ENCODE results near the gene CPVL. TPM values are rescaled to one million over a fixed set of nuclear protein-coding genes. Genes with fewer than 3 reads are reported as not detected.

CPVL gene
- total and polyA plus RNA-seq, 4 donors, result 16.6 to 34.8 (median 17.6) TPM

GRCh38 chr7:29040579-29040925, 105.8 kb downstream of the CPVL start:
- ATAC-seq (ENCODE audit: insufficient read depth, low FRiP score) (no peak), DNase-seq (no peak)
- no peak overlapping the region for H3K9ac ChIP-seq (ENCODE audit: insufficient read depth in 1 of 2, low read length in 2 of 2)
- H3K4me1 ChIP-seq (ENCODE audit: control insufficient read depth in 5 of 5, insufficient read depth in 5 of 5, low read length in 5 of 5), result peaks cover 0 to 42% (median 13%) of the 10 kb centered on the region in 5 donors
- H3K9me3 ChIP-seq (ENCODE audit: control insufficient read depth in 4 of 4, insufficient read depth in 3 of 4, low read length in 3 of 4), result no peaks in the 10 kb centered on the region
- H3K4me3 ChIP-seq, result no peak overlapping the region
- no peaks in the 10 kb centered on the region for H3K27me3 ChIP-seq (ENCODE audit: control insufficient read depth in 3 of 3, insufficient read depth in 3 of 3, low read length in 2 of 3)
- 57 to 70% methylated on average over 2 of the region's 2 CpGs for WGBS, 2 donors
- no peaks in the 10 kb centered on the region for H3K36me3 ChIP-seq (ENCODE audit: control insufficient read depth in 4 of 4, insufficient read depth in 4 of 4, low read length in 4 of 4)
- H3K27ac ChIP-seq (ENCODE audit: low read depth in 1 of 2, low read length in 1 of 2), result no peak overlapping the region
- no peak for TF ChIP-seq CTCF (IDR thresholded peaks at IDR 0.05; ENCODE audit: control extremely low read depth, extremely low read depth)

GRCh38 chr7:29039821-29040578, 106.3 kb downstream of the CPVL start:
- no peak for TF ChIP-seq CTCF (IDR thresholded peaks at IDR 0.05; ENCODE audit: control extremely low read depth, extremely low read depth)
- Histone ChIP-seq H3K4me3 (no peak overlapping the region), H3K27ac (ENCODE audit: low read depth in 1 of 2, low read length in 1 of 2) (no peak overlapping the region), H3K9ac (ENCODE audit: insufficient read depth in 1 of 2, low read length in 2 of 2) (no peak overlapping the region), H3K36me3 (ENCODE audit: control insufficient read depth in 4 of 4, insufficient read depth in 4 of 4, low read length in 4 of 4) (no peaks in the 10 kb centered on the region), H3K4me1 (ENCODE audit: control insufficient read depth in 5 of 5, insufficient read depth in 5 of 5, low read length in 5 of 5) (peaks cover 0 to 37% (median 13%) of the 10 kb centered on the region in 5 donors), H3K9me3 (ENCODE audit: control insufficient read depth in 4 of 4, insufficient read depth in 3 of 4, low read length in 3 of 4) (no peaks in the 10 kb centered on the region), H3K27me3 (ENCODE audit: control insufficient read depth in 3 of 3, insufficient read depth in 3 of 3, low read length in 2 of 3) (no peaks in the 10 kb centered on the region)
- DNase-seq (no peak), ATAC-seq (ENCODE audit: insufficient read depth, low FRiP score) (no peak)
- 62 to 76% methylated on average over 2 of the region's 2 CpGs for WGBS, 2 donors

GRCh38 chr7:29038463-29038862, 107.9 kb downstream of the CPVL start:
- no peak for TF ChIP-seq CTCF (IDR thresholded peaks at IDR 0.05; ENCODE audit: control extremely low read depth, extremely low read depth)
- ATAC-seq (ENCODE audit: insufficient read depth, low FRiP score), result no peak
- Histone ChIP-seq H3K9ac (ENCODE audit: insufficient read depth in 1 of 2, low read length in 2 of 2) (no peak overlapping the region), H3K27me3 (ENCODE audit: control insufficient read depth in 3 of 3, insufficient read depth in 3 of 3, low read length in 2 of 3) (no peaks in the 10 kb centered on the region), H3K9me3 (ENCODE audit: control insufficient read depth in 4 of 4, insufficient read depth in 3 of 4, low read length in 3 of 4) (no peaks in the 10 kb centered on the region), H3K4me1 (ENCODE audit: control insufficient read depth in 5 of 5, insufficient read depth in 5 of 5, low read length in 5 of 5) (peaks cover 0 to 37% (median 14%) of the 10 kb centered on the region in 5 donors), H3K27ac (ENCODE audit: low read depth in 1 of 2, low read length in 1 of 2) (no peak overlapping the region), H3K36me3 (ENCODE audit: control insufficient read depth in 4 of 4, insufficient read depth in 4 of 4, low read length in 4 of 4) (no peaks in the 10 kb centered on the region), H3K4me3 (no peak overlapping the region)
- 62 to 79% methylated on average over 2 of the region's 2 CpGs for WGBS, 2 donors
- no peak for DNase-seq

Measured in lung (tissue), 12 donors.